ENCODE data around the gene SRRM3.

DNA sequence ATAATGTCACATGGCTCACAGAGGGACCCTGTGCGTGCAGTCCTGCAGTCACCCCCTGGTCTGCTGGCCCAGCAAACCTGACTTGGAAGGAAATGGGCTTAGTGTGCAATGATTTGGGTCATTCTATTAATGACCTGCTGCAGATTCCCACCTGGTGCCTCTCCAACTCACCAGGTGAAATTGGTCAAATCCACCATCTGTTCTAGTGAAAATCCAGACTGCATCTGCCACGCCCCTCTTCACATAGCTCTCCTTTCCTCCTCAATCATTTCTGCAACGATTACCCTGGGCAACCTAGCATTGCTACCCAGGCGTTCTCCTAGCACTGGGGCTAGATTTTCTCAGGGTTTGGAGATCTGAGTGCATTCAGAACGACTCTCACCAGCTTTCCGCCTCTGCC, 29.4 kb downstream of the SRRM3 start:
- TF ChIP-seq, protein P1, sequence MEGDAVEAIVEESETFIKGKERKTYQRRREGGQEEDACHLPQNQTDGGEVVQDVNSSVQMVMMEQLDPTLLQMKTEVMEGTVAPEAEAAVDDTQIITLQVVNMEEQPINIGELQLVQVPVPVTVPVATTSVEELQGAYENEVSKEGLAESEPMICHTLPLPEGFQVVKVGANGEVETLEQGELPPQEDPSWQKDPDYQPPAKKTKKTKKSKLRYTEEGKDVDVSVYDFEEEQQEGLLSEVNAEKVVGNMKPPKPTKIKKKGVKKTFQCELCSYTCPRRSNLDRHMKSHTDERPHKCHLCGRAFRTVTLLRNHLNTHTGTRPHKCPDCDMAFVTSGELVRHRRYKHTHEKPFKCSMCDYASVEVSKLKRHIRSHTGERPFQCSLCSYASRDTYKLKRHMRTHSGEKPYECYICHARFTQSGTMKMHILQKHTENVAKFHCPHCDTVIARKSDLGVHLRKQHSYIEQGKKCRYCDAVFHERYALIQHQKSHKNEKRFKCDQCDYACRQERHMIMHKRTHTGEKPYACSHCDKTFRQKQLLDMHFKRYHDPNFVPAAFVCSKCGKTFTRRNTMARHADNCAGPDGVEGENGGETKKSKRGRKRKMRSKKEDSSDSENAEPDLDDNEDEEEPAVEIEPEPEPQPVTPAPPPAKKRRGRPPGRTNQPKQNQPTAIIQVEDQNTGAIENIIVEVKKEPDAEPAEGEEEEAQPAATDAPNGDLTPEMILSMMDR (optimal IDR thresholded peaks at IDR 0.05 in 1 of 3, IDR thresholded peaks at IDR 0.05 in 1 of 3, conservative IDR thresholded peaks at IDR 0.05 in 1 of 3; ENCODE audit: extremely low read depth in 1 of 3, insufficient read depth in 2 of 3, low read length in 3 of 3) = no peak
- TF ChIP-seq EZH2 (IDR thresholded peaks at IDR 0.05; ENCODE audit: low read length) = no peak
